ENCODE measurements around the gene MVB12B.
A peak's percentile ranks its signal among the peaks of the same experiment; 100 is the strongest.

The MVB12B gene

GRCh38 chr9:126423916-126424185, 97.2 kb downstream of the MVB12B start:
- no peak for TF ChIP-seq CTCF (IDR thresholded peaks at IDR 0.05; ENCODE audit: low read depth, low read length)
- no peak for TF ChIP-seq POLR2A (IDR thresholded peaks at IDR 0.05; ENCODE audit: extremely low read depth, insufficient read length)
- no peak for TF ChIP-seq MYC (IDR thresholded peaks at IDR 0.05; ENCODE audit: low read depth, low read length)
- TF ChIP-seq MAX (IDR thresholded peaks at IDR 0.05; ENCODE audit: low read depth, low read length), result no peak
- H3K4me3 ChIP-seq (ENCODE audit: low read depth, low read length), result no peak overlapping the region
- no peak for DNase-seq (ENCODE audit: low read depth)

- DNase-seq (ENCODE audit: low read depth), result no peak
- TF ChIP-seq CTCF (IDR thresholded peaks at IDR 0.05; ENCODE audit: low read depth, low read length) (no peak), MYC (IDR thresholded peaks at IDR 0.05; ENCODE audit: low read depth, low read length) (no peak), MAX (IDR thresholded peaks at IDR 0.05; ENCODE audit: low read depth, low read length) (no peak), POLR2A (IDR thresholded peaks at IDR 0.05; ENCODE audit: extremely low read depth, insufficient read length) (no peak)
- no peak overlapping the region for H3K4me3 ChIP-seq (ENCODE audit: low read depth, low read length)
These were observed 97.9 kb downstream of the MVB12B start for GRCh38 chr9:126424511-126424910.

- TF ChIP-seq MAX (IDR thresholded peaks at IDR 0.05; ENCODE audit: low read depth, low read length), result peak; percentile 56; the same call in 1 of the 2 replicates
- TF ChIP-seq MYC (IDR thresholded peaks at IDR 0.05; ENCODE audit: low read depth, low read length), result peak; percentile 36; the same call in 1 of the 2 replicates
- TF ChIP-seq POLR2A (IDR thresholded peaks at IDR 0.05; ENCODE audit: extremely low read depth, insufficient read length), result no peak
- DNase-seq (ENCODE audit: low read depth), result peak; percentile 21
- no peak overlapping the region for H3K4me3 ChIP-seq (ENCODE audit: low read depth, low read length)
These were observed 102.0 kb downstream of the MVB12B start for GRCh38 chr9:126428534-126429175.

GRCh38 chr9:126429190-126429589, 102.6 kb downstream of the MVB12B start:
- no peak for DNase-seq (ENCODE audit: low read depth)
- no peak overlapping the region for H3K4me3 ChIP-seq (ENCODE audit: low read depth, low read length)
- TF ChIP-seq MYC (IDR thresholded peaks at IDR 0.05; ENCODE audit: low read depth, low read length), result no peak
- no peak for TF ChIP-seq MAX (IDR thresholded peaks at IDR 0.05; ENCODE audit: low read depth, low read length)
- no peak for TF ChIP-seq POLR2A (IDR thresholded peaks at IDR 0.05; ENCODE audit: extremely low read depth, insufficient read length)
- TF ChIP-seq CTCF (IDR thresholded peaks at IDR 0.05; ENCODE audit: low read depth, low read length), result no peak

- TF ChIP-seq POLR2A (IDR thresholded peaks at IDR 0.05; ENCODE audit: extremely low read depth, insufficient read length), result no peak
- no peak for TF ChIP-seq MAX (IDR thresholded peaks at IDR 0.05; ENCODE audit: low read depth, low read length)
- no peak for TF ChIP-seq CTCF (IDR thresholded peaks at IDR 0.05; ENCODE audit: low read depth, low read length)
- TF ChIP-seq MYC (IDR thresholded peaks at IDR 0.05; ENCODE audit: low read depth, low read length), result no peak
- DNase-seq (ENCODE audit: low read depth), result no peak
- no peak overlapping the region for H3K4me3 ChIP-seq (ENCODE audit: low read depth, low read length)
These were observed 103.5 kb downstream of the MVB12B start for GRCh38 chr9:126430124-126430523.

GRCh38 chr9:126431077-126431742, 104.6 kb downstream of the MVB12B start:
- TF ChIP-seq POLR2A (IDR thresholded peaks at IDR 0.05; ENCODE audit: extremely low read depth, insufficient read length), result no peak
- no peak overlapping the region for H3K4me3 ChIP-seq (ENCODE audit: low read depth, low read length)
- no peak for DNase-seq (ENCODE audit: low read depth)
